H1 (cell line): ENCODE measurements around the gene SLC6A6.

Experiments
- MAFK ChIP-seq: IDR thresholded peaks from 2 replicates; pipeline ENCODE4 v1.6.1; 2012; ENCODE audit warnings: low read depth, mild to moderate bottlenecking, improper control_type of control experiment, low read length
- POLR2AphosphoS5 ChIP-seq: IDR thresholded peaks from 2 replicates; pipeline ENCODE4 v1.6.1; 2011; ENCODE audit warnings: low read depth, low read length
- ZNF274 ChIP-seq: IDR thresholded peaks from 2 replicates; pipeline ENCODE4 v1.7.0; 2012; ENCODE audit warnings: low read length, borderline replicate concordance; ENCODE audit errors: extremely low read depth
- TF ChIP-seq, protein P1 (sequence below), 3 experiments: IDR thresholded peaks; 1 replicate in 2 of 3; 2 replicates in 1 of 3; pipeline versions ENCODE4 v1.5.1 to v1.6.1; 2011; ENCODE audit warnings: low read length in 3 of 3, mild to moderate bottlenecking in 3 of 3, inconsistent platforms in 2 of 3, low read depth in 1 of 3, moderate library complexity in 1 of 3; ENCODE audit not compliant: insufficient read depth in 1 of 3; ENCODE audit errors: control extremely low read depth in 1 of 3

DNA sequence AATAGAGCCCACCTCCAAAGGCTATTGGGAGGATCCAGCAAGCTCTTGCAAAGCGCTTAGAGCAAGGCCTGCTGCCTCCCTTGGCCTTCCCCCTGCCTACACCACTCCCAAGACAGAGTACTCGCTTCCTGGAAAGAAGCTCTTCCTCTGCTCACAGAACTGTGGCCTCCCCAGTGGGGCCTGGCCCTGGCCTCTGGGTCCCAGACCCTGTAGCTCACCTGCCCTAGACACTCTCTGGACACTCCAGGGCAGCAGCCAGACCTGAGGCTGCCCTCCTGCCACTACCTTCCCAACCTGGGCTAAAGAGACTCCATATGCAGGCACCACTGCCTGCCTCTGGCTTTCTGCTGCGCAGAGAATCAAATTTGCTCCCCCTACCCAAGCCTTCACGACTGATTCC lies 87.8 kb downstream of the SLC6A6 start:
- no peak for TF ChIP-seq MAFK
- TF ChIP-seq POLR2AphosphoS5 = no peak
- no peak for TF ChIP-seq ZNF274
- TF ChIP-seq, protein P1, sequence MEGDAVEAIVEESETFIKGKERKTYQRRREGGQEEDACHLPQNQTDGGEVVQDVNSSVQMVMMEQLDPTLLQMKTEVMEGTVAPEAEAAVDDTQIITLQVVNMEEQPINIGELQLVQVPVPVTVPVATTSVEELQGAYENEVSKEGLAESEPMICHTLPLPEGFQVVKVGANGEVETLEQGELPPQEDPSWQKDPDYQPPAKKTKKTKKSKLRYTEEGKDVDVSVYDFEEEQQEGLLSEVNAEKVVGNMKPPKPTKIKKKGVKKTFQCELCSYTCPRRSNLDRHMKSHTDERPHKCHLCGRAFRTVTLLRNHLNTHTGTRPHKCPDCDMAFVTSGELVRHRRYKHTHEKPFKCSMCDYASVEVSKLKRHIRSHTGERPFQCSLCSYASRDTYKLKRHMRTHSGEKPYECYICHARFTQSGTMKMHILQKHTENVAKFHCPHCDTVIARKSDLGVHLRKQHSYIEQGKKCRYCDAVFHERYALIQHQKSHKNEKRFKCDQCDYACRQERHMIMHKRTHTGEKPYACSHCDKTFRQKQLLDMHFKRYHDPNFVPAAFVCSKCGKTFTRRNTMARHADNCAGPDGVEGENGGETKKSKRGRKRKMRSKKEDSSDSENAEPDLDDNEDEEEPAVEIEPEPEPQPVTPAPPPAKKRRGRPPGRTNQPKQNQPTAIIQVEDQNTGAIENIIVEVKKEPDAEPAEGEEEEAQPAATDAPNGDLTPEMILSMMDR (IDR thresholded peaks at IDR 0.05; ENCODE audit: control extremely low read depth in 1 of 3, insufficient read depth in 1 of 3, low read depth in 1 of 3, low read length in 3 of 3) = no peak
